HG03097 (cell line): Measurements from ENCODE around the gene LRRC75A.
"Not testable (repeated sequence)": the region's sequence is repeated elsewhere in the genome, so short reads cannot be mapped to it uniquely, and the experiment has no call there.

Experiments
- ATAC-seq: cut with Tn5 transposase; IDR thresholded peaks from one replicate; pipeline ENCODE4 v1.9.1; 2021; ENCODE audit not compliant: unreplicated experiment, low FRiP score

Gene LRRC75A

GRCh38 chr17:16491703-16492612 lies at the start of gene LRRC75A:
LRRC75A (minus strand) TSS chr17:16492193; CDS start chr17:16491990, 203 bp downstream.
- no peak for ATAC-seq

GRCh38 chr17:16537130-16537458 lies 45.1 kb upstream of the LRRC75A start:
- no peak for ATAC-seq

GRCh38 chr17:16534236-16534635 lies 42.2 kb upstream of the LRRC75A start:
- ATAC-seq: no peak

DNA sequence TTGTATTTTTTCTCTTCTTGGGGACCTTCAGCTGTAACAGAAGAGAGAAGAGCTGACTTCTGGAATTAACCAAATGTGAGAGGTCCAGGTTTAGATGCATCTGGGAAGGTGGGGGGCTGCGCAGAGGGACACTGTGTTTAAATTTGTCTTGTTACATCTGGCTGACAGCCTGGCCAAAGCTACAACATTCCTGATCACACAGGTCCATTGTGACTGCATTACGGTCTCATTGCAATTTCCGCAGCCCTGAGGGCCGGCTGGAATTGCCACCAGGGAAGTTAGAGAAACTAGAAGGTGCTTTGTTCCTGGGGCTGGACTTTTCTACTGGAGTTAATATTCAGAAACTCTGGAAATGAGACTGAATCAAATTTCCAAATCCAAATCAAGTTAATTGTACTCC lies 37.9 kb upstream of the LRRC75A start:
- ATAC-seq: no peak

DNA sequence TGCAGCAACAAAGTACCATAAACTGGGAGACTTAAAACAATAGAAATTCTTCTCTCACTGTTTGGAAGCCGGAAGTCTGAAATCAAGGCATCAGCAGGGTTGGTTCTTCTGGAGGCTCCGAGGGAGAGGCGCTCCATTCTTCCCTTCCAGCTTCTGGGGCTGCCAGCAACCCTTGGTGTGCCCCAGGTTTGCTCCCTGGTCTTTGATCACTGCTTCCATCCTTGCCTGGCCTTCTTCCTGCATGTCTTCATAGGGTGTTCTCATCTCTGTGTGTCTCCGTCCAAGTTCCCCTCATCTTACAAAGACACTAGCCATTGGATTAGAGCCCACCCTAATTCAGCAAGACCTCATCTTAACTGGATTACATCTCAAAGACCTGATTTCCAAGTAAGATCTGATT lies 35.3 kb upstream of the LRRC75A start:
- no peak for ATAC-seq

DNA sequence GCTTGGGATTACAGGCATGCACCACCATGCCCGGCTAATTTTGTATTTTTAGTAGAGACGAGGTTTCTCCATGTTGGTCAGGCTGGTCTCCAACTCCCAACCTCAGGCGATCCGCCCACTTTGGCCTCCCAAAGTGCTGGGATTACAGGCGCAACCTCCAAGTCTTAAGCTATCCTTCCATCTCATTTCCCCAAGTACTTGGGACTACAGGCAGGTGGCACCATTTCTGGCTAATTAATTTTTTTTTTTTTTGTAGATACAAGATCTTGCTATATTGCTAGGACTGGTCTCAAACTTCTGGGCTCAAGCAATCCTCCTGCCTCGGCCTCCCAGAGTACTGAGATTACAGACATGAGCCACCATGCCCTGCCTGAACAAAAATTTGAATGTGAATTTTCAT lies 33.6 kb upstream of the LRRC75A start:
- not testable (repeated sequence) for ATAC-seq

DNA sequence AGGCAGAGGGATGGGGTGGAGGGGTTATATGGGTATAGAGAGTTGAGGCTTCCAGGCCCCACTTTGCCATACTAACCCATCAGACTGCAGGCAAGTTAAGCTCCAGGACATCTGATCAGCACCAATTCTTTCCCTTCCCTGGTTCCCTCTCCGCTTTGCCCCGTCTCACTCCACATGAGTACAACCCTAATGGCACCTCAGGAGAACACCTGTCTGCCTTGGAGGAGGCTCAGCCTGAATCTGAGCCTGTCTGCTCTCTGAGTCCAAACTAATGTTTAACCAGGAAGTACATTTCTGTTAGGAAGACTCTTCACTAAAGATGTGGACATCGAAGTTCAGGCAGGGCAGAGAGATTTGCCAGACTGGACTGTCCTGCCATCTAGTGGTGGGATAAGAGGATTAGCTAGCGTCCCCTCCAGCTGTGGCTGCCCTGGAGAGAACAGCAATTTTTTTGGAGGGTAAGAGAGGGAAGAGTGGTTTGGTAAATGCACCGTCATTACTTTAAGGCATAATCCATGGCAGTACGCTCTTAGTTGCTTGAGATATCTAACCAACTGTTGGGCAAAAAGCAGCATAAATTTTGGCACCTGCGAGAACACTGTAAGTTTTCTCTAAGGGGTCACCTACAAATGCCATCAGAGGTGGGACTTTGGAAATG lies 29.2 kb upstream of the LRRC75A start:
- ATAC-seq: no peak

DNA sequence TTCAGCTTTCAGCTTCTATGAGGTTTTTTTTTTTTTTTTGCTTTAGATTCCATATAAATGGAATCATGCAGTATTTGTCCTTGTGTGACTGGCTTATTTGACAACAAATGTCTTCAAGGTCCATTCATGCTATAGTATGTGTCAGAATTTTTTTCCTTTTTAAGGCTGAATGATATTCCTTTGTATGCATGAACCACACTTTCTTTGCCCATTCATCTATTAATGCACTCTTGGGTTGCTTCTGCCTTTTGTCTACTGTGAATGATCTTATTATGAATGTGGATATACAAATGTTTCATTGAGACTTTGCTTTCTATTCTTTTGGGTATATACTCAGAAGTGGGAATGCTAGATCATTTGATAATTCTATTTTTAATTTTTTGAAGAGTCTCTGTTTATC lies 27.0 kb upstream of the LRRC75A start:
- no peak for ATAC-seq

- no peak for ATAC-seq
Observed at GRCh38 chr17:16517477-16517876, 25.5 kb upstream of the LRRC75A start.

DNA sequence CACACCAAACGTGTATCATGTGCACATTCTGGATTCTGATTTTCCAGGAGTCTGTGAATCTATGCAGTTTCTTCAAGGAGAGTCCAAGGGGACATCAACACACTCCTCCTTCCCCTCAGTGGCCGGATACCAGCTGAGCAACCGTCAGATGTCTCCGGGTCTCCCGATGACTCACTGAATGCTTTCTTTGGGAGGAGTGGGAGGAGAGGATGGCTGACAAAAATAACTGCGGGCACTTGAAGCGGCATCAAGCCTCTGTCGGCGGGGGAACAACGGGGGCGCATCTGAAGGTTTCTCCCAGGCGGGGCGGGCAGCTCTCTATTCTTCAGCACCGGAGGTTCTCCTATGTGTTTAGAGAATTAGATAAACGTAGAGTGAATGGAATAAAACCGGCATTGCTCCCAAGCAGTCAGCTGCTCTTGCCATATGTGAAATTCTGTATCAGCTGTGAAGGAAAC lies 24.6 kb upstream of the LRRC75A start:
- ATAC-seq: no peak

DNA sequence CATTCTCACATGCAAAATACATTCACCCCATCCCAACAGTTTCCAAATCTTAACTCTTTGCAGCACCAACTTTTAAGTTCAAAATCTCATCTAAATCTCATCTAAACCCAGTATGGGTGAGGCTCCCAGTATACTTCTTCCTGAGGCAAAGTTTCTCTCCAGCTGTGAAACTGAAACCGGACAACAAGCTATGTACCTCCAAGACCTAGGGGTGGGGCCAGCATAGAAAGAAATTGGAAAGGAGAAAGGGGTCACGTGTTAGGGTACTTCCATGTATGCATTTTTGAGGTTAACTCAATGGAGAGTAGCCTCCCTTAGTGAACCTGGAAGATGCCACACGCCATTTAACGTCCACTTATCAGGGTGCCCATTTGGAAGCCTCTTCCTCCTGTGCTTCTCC lies 23.9 kb upstream of the LRRC75A start:
- ATAC-seq: no peak

- ATAC-seq: no peak
Observed at GRCh38 chr17:16513873-16514272, 21.9 kb upstream of the LRRC75A start.

- ATAC-seq: no peak
Observed at GRCh38 chr17:16512011-16512410, 20.0 kb upstream of the LRRC75A start.

DNA sequence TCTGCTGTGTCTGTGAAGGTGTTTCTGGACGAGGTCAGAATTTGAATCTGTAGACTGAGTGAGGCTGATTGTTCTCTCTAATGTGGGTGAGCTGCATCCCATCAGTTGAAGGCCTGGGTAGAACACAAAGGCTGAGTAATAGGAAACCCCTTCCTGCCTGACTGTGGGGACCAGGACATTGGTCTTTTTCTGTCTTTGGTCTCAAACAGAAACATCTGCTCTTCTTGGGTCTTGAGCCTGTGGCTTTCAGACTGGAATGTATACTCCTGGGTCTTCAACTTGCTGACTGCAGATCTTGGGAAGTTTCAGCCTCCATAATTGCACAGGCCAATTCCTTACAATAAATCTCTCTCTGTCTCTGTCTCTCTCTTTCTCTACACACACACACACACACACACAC lies 19.6 kb upstream of the LRRC75A start:
- ATAC-seq: no peak

GRCh38 chr17:16507918-16508533 lies 16.0 kb upstream of the LRRC75A start:
- no peak for ATAC-seq

DNA sequence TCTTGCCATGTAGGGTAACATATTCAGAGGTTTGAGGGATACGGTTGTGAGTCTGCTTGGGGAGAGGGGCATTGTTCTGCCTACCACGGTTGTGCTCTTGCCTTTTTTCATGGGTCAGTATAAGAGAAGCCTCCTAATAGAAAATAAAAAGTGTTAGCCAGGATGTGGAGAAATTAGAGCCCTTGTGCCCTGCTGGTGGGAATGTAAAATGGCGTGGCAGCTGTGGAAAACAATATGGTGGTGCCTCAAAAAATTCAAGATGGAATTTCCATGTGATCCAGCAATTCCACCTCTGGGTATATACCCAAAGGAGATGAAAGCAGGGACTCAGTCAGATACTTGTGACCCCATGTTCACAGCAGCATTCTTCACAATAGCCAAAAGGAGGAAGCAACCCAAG lies 14.2 kb upstream of the LRRC75A start:
- ATAC-seq: no peak

GRCh38 chr17:16504984-16505383 lies 13.0 kb upstream of the LRRC75A start:
- no peak for ATAC-seq

DNA sequence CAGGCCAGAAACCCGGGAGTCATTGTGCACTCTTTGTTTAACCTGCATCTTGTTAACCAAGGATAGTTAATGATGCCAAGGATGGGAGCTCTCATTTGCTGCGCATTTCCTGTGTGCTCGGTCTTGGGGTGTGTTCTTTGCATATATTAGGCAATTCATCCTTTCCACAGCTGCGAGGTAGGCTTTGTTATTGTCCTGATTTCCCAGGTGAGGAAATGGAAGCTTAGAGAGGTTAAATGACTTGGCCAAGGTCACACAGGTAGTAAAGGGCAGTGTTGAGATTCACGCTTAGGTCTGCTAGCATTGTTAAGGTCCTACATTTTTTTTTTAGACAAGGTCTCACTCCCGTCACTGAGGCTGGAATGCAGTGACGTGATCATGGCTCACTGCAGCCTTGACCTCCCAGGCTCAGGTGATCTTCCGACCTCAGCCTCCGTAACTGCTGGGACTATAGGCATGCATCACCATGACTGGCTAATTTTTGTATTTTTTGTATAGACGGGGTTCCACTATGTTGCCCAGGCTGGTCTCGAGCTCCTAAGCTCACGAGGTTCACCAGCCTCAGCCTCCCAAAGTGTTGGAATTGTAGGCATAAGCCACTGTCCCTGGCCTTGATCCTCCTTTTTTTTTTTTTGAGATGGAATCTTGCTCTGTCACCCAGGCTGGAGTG lies 5.0 kb upstream of the LRRC75A start:
- ATAC-seq: no peak

GRCh38 chr17:16495980-16496819 lies 4.2 kb upstream of the LRRC75A start:
- no peak for ATAC-seq

DNA sequence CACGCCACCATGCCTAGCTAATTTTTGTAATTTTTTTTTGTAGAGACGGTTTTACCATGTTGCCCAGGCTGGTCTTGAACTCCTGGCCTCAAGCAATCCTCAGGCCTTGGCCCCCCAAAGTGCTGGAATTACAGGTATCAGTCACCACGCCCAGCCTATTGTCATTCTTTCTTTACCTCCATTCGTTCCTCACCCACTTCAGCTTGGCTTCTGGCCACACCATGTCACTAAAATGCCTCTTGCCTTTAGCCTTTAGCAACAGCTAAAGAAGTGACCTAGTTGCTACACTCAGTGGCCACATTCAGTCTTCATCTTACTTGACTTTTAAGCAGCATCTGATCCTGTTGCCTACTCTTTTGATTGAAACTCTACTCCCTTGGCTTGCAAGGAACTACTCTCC lies 3.6 kb upstream of the LRRC75A start:
- ATAC-seq: no peak
